ENCODE measurements around the gene PLCH2.

The PLCH2 gene

GRCh38 chr1:2474104-2474844, 1.8 kb upstream of the PLCH2 start:
- in situ Hi-C loops (cut with HindIII; ENCODE audit: low sequenced_read_pairs): no loop called here

GRCh38 chr1:2474933-2475371, 1.1 kb upstream of the PLCH2 start:
- in situ Hi-C loops (cut with HindIII; ENCODE audit: low sequenced_read_pairs): no loop called here

- in situ Hi-C loops (cut with HindIII; ENCODE audit: low sequenced_read_pairs): no loop called here
Measured at GRCh38 chr1:2475571-2475970, 518 bp upstream of the PLCH2 start.

GRCh38 chr1:2477309-2477708, 1.2 kb downstream of the PLCH2 start:
- in situ Hi-C loops (cut with HindIII; ENCODE audit: low sequenced_read_pairs): no loop called here

GRCh38 chr1:2477791-2478499, 1.9 kb downstream of the PLCH2 start:
- in situ Hi-C loops (cut with HindIII; ENCODE audit: low sequenced_read_pairs): no loop called here

- in situ Hi-C loops (cut with HindIII; ENCODE audit: low sequenced_read_pairs): no loop called here
Measured at GRCh38 chr1:2479186-2479585, 3.1 kb downstream of the PLCH2 start.

GRCh38 chr1:2479618-2480017, 3.5 kb downstream of the PLCH2 start:
- in situ Hi-C loops (cut with HindIII; ENCODE audit: low sequenced_read_pairs): no loop called here

GRCh38 chr1:2480236-2480985, 4.3 kb downstream of the PLCH2 start:
- in situ Hi-C loops (cut with HindIII; ENCODE audit: low sequenced_read_pairs): no loop called here

- in situ Hi-C loops (cut with HindIII; ENCODE audit: low sequenced_read_pairs): no loop called here
Measured at GRCh38 chr1:2480986-2481364, 4.9 kb downstream of the PLCH2 start.

GRCh38 chr1:2481885-2482284, 5.8 kb downstream of the PLCH2 start:
- in situ Hi-C loops (cut with HindIII; ENCODE audit: low sequenced_read_pairs): no loop called here

GRCh38 chr1:2482588-2482987, 6.5 kb downstream of the PLCH2 start:
- in situ Hi-C loops (cut with HindIII; ENCODE audit: low sequenced_read_pairs): no loop called here

- in situ Hi-C loops (cut with HindIII; ENCODE audit: low sequenced_read_pairs): no loop called here
Measured at GRCh38 chr1:2483026-2483425, 6.9 kb downstream of the PLCH2 start.

- in situ Hi-C loops (cut with HindIII; ENCODE audit: low sequenced_read_pairs): no loop called here
Measured at GRCh38 chr1:2483970-2484369, 7.9 kb downstream of the PLCH2 start.

- in situ Hi-C loops (cut with HindIII; ENCODE audit: low sequenced_read_pairs): loop anchor here (5.0 kb wide), 2 partner anchors 64 to 289 kb away; no protein-coding TSS in a partner anchor
Measured at GRCh38 chr1:2486041-2486440, 10.0 kb downstream of the PLCH2 start.

- in situ Hi-C loops (cut with HindIII; ENCODE audit: low sequenced_read_pairs): loop anchor here (5.0 kb wide), 2 partner anchors 64 to 289 kb away; no protein-coding TSS in a partner anchor
Measured at GRCh38 chr1:2486558-2486957, 10.5 kb downstream of the PLCH2 start.

- in situ Hi-C loops (cut with HindIII; ENCODE audit: low sequenced_read_pairs): loop anchor here (5.0 kb wide), 2 partner anchors 66 to 291 kb away; no protein-coding TSS in a partner anchor
Measured at GRCh38 chr1:2488688-2489087, 12.6 kb downstream of the PLCH2 start.

GRCh38 chr1:2489615-2490014, 13.5 kb downstream of the PLCH2 start:
- in situ Hi-C loops (cut with HindIII; ENCODE audit: low sequenced_read_pairs): loop anchor here (5.0 kb wide), 2 partner anchors 67 to 292 kb away; no protein-coding TSS in a partner anchor

GRCh38 chr1:2492091-2492490, 16.0 kb downstream of the PLCH2 start:
- in situ Hi-C loops (cut with HindIII; ENCODE audit: low sequenced_read_pairs): no loop called here

- in situ Hi-C loops (cut with HindIII; ENCODE audit: low sequenced_read_pairs): no loop called here
Measured at GRCh38 chr1:2493218-2493617, 17.1 kb downstream of the PLCH2 start.

GRCh38 chr1:2493691-2494322, 17.7 kb downstream of the PLCH2 start:
- in situ Hi-C loops (cut with HindIII; ENCODE audit: low sequenced_read_pairs): no loop called here

GRCh38 chr1:2494323-2494693, 18.2 kb downstream of the PLCH2 start:
- in situ Hi-C loops (cut with HindIII; ENCODE audit: low sequenced_read_pairs): no loop called here
